ENCODE measurements around the gene SASH1.

Gene SASH1

GRCh38 chr6:148590883-148591282 lies 248.2 kb downstream of the SASH1 start:
- DNase-seq (ENCODE audit: low read depth), result no peak

DNA sequence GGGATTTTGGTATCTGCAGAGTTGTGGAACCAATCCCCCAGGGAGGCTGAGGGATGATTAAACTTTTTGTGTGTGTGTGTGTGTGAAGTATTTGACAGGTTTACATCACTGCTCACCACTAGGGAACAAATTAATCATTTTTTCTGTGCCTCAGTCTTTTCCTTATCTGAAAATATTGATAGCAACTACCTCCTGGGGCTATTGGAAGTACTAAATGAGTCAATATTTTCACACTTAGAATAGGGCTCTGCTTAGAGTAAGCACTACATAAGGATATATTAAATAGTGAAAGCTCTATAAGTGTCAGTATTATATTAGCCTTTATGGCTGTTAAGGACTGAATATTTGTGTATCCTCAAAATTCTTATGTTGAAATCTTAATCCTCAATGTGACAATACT lies 249.0 kb downstream of the SASH1 start:
- no peak for DNase-seq (ENCODE audit: low read depth)

- no peak for DNase-seq (ENCODE audit: low read depth)
Observed at GRCh38 chr6:148593130-148593812, 250.6 kb downstream of the SASH1 start.

DNA sequence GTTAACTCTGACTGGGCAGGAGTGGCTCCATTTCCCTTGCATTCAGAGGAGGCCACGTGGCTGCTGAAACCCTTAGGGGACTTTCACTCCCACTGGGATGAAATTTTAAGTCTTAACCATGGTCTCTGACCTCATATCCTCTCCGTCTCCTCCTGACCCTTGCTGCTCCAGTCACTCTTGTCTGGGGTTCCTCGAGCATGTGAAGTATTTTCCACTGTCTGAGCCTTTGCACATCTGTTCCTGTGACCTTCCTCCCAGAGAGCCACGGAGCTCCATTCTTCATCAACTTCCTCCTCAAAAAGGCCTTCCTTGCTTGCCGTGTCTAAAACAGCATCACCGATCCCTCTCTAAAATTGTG lies 251.2 kb downstream of the SASH1 start:
- no peak for DNase-seq (ENCODE audit: low read depth)

- DNase-seq (ENCODE audit: low read depth), result no peak
Observed at GRCh38 chr6:148595550-148595949, 252.9 kb downstream of the SASH1 start.

DNA sequence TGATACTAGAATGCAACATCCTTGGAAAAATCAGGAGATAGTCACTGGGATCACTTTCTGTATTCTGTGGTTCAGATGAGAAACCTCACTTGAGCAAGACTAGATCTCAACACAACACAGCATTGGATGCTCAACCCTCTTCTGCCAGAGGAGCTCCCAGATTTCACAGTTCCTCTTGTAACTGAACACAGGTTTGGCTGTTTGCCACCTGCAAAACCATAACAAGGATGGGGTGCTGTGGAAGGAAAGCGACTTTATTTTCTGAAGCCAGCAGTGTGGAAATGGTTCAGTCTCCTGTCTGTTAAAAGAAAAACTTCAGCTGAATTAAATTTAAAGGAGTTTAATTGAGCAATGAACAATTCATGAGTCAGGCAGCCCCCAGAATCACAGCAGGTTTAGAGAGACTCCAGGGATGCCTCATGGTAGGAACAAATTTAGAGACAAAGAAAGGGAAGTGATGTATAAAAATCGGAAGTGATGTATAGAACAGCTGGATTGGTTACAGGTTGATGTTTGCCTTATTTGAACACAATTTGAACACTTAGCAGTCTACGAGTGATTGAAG lies 254.3 kb downstream of the SASH1 start:
- no peak for DNase-seq (ENCODE audit: low read depth)

- no peak for DNase-seq (ENCODE audit: low read depth)
Observed at GRCh38 chr6:148598724-148599123, 256.1 kb downstream of the SASH1 start.

DNA sequence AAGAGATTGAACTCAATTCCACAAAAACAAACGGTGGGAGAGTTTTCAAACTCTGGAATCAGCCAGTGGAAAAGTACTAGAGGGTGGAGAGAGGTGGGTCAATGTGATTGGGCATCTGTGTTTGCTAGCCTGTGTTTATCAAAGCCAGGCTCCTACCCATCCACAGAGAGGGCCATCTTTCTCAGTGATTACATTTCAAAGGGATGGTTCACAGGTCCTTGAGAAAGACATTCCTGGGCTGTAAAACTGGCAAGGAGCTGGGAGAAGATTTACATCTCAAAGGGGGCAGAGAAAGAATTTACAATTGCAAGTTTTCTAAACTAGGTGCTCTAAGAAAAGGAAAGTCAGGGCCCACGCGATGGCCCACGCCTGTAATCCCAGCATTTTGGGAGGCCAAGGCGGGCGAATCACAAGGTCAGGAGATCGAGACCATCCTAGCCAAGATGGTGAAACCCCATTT lies 257.4 kb downstream of the SASH1 start:
- DNase-seq (ENCODE audit: low read depth), result no peak
